WTC11 (cell line): ENCODE data around the gene TTC7B. TPM values are rescaled to one million over a fixed set of nuclear protein-coding genes. Genes with fewer than 3 reads are reported as not detected.

ENCODE experiments used
- ATAC-seq: fragments of 200-7000 bp; cut with Tn5 transposase; 2 replicates; pipeline ENCODE4 v1.10.0; 2021; ENCODE audit warnings: mild to moderate bottlenecking, moderate library complexity
- CTCF ChIA-PET: fragments of 300-600 bp; sonication (Branson Sonifier 250); formaldehyde crosslinking; loops from one replicate; lab custom pipeline; 2021; ENCODE audit warnings: antibody characterized with exemption; lab: Charles Lee
- POLR2A ChIA-PET: fragments of 350-600 bp; sonication (Branson Sonifier 250); formaldehyde crosslinking; loops from one replicate; lab custom pipeline; 2021; ENCODE audit warnings: antibody characterized with exemption; lab: Charles Lee
- DNase-seq: peaks from one replicate; pipeline ENCODE4 v3.0.0; 2021; ENCODE audit warnings: low spot score
- H3K27ac Mint-ChIP-seq: 2 replicates; pipeline ENCODE4 v1.8.0; 2021; ENCODE audit warnings: mixed read lengths
- H3K27me3 Mint-ChIP-seq: 2 replicates; pipeline ENCODE4 v1.8.0; 2021; ENCODE audit warnings: low read depth, mild to moderate bottlenecking, moderate library complexity, mixed read lengths
- H3K36me3 Mint-ChIP-seq: 2 replicates; pipeline ENCODE4 v1.8.0; 2021; ENCODE audit warnings: mixed read lengths
- H3K4me1 Mint-ChIP-seq: 2 replicates; pipeline ENCODE4 v1.8.0; 2022; ENCODE audit warnings: mixed read lengths
- H3K4me3 Mint-ChIP-seq: 2 replicates; pipeline ENCODE4 v1.8.0; 2021; ENCODE audit warnings: mild to moderate bottlenecking, moderate library complexity, mixed read lengths
- H3K9me3 Mint-ChIP-seq: 2 replicates; pipeline ENCODE4 v1.8.0; 2021; ENCODE audit warnings: mixed read lengths
- FOXJ3 ChIP-seq: sonication (generic); formaldehyde crosslinking; IDR thresholded peaks from 2 replicates; pipeline ENCODE4 v1.9.0; 2021; ENCODE audit warnings: missing genetic modification reagents, mild to moderate bottlenecking, borderline replicate concordance
- IRF1 ChIP-seq: sonication (generic); formaldehyde crosslinking; IDR thresholded peaks from 2 replicates; pipeline ENCODE4 v1.8.0; 2023; ENCODE audit warnings: missing genetic modification reagents
- IRF2 ChIP-seq: sonication (generic); formaldehyde crosslinking; IDR thresholded peaks from 2 replicates; pipeline ENCODE4 v1.8.0; 2022; ENCODE audit warnings: low read depth, missing genetic modification reagents, borderline replicate concordance
- JAZF1 ChIP-seq: fragments of 250-450 bp; sonication (Bioruptor Pico); IDR thresholded peaks from 2 replicates; pipeline ENCODE4 v1.9.0; 2021; ENCODE audit warnings: moderate library complexity, mild to moderate bottlenecking, inconsistent platforms
- JUN ChIP-seq: sonication (generic); formaldehyde crosslinking; IDR thresholded peaks from 2 replicates; pipeline ENCODE4 v1.8.0; 2023; ENCODE audit warnings: mild to moderate bottlenecking, missing genetic modification reagents
- NFATC4 ChIP-seq: fragments of 250-450 bp; sonication (Bioruptor Pico); IDR thresholded peaks from 2 replicates; pipeline ENCODE4 v1.9.0; 2021; ENCODE audit warnings: mild to moderate bottlenecking
- TEAD1 ChIP-seq: sonication (generic); formaldehyde crosslinking; IDR thresholded peaks from 2 replicates; pipeline ENCODE4 v1.8.0; 2022; ENCODE audit warnings: mild to moderate bottlenecking, missing genetic modification reagents
- TEAD4 ChIP-seq: sonication (generic); formaldehyde crosslinking; IDR thresholded peaks from 2 replicates; pipeline ENCODE4 v1.8.0; 2022; ENCODE audit warnings: mild to moderate bottlenecking, missing genetic modification reagents
- ZNF121 ChIP-seq: sonication (generic); formaldehyde crosslinking; IDR thresholded peaks from 2 replicates; pipeline ENCODE4 v1.8.0; 2023; ENCODE audit warnings: missing genetic modification reagents
- ZNF423 ChIP-seq: fragments of 250-450 bp; sonication (Bioruptor Pico); IDR thresholded peaks from 2 replicates; pipeline ENCODE4 v2.1.2; 2022; ENCODE audit warnings: mild to moderate bottlenecking, moderate library complexity
- ZNF425 ChIP-seq: fragments of 250-450 bp; sonication (Bioruptor Pico); conservative IDR thresholded peaks from 2 replicates; pipeline ENCODE4 v1.9.0; 2021; ENCODE audit warnings: mild to moderate bottlenecking
- ZNF671 ChIP-seq: fragments of 250-450 bp; sonication (Bioruptor Pico); IDR thresholded peaks from 2 replicates; pipeline ENCODE4 v1.8.0; 2021; ENCODE audit warnings: mild to moderate bottlenecking
- total RNA-seq: library from RNA; stranded (reverse); gene quantifications from 3 replicates; pipeline ENCODE4 v1.2.3, GENCODE V29; 2021
- TF ChIP-seq, protein P1 (sequence below): sonication (generic); formaldehyde crosslinking; conservative IDR thresholded peaks from 2 replicates; pipeline ENCODE4 v1.8.1; 2023; ENCODE audit warnings: mild to moderate bottlenecking, low read depth, missing genetic modification reagents, moderate library complexity
- TF ChIP-seq, protein P2 (sequence below): sonication (generic); formaldehyde crosslinking; IDR thresholded peaks from 2 replicates; pipeline ENCODE4 v1.8.0; 2023; ENCODE audit warnings: missing genetic modification reagents, mild to moderate bottlenecking, borderline replicate concordance
- TF ChIP-seq, protein P3 (sequence below): fragments of 250-450 bp; sonication (Bioruptor Pico); IDR thresholded peaks from 2 replicates; pipeline ENCODE4 v1.9.0; 2021; ENCODE audit warnings: mild to moderate bottlenecking
- TF ChIP-seq, protein P4 (sequence below): fragments of 250-450 bp; sonication (Bioruptor Pico); IDR thresholded peaks from 2 replicates; pipeline ENCODE4 v1.9.0; 2021; ENCODE audit warnings: mild to moderate bottlenecking, borderline replicate concordance
- TF ChIP-seq, protein P5 (sequence below): sonication (generic); formaldehyde crosslinking; IDR thresholded peaks from 2 replicates; pipeline ENCODE4 v1.8.1; 2022; ENCODE audit warnings: mild to moderate bottlenecking, missing genetic modification reagents, moderate library complexity, borderline replicate concordance

TTC7B gene
- total RNA-seq, 1 experiment from 2014 or later, result 27.6 TPM

GRCh38 chr14:90580377-90581335 lies 235.6 kb downstream of the TTC7B start:
- TF ChIP-seq ZNF121 (CRISPR knock-in tag) (no peak), IRF2 (no peak), IRF1 (no peak), NFATC4 (CRISPR knock-in tag) (no peak), ZNF425 (no peak), FOXJ3 (CRISPR knock-in tag) (no peak), ZNF423 (CRISPR knock-in tag) (no peak), ZNF671 (CRISPR knock-in tag) (no peak), TEAD4 (no peak), JUN (no peak), JAZF1 (no peak), TEAD1 (CRISPR knock-in tag) (no peak)
- TF ChIP-seq, protein P1, sequence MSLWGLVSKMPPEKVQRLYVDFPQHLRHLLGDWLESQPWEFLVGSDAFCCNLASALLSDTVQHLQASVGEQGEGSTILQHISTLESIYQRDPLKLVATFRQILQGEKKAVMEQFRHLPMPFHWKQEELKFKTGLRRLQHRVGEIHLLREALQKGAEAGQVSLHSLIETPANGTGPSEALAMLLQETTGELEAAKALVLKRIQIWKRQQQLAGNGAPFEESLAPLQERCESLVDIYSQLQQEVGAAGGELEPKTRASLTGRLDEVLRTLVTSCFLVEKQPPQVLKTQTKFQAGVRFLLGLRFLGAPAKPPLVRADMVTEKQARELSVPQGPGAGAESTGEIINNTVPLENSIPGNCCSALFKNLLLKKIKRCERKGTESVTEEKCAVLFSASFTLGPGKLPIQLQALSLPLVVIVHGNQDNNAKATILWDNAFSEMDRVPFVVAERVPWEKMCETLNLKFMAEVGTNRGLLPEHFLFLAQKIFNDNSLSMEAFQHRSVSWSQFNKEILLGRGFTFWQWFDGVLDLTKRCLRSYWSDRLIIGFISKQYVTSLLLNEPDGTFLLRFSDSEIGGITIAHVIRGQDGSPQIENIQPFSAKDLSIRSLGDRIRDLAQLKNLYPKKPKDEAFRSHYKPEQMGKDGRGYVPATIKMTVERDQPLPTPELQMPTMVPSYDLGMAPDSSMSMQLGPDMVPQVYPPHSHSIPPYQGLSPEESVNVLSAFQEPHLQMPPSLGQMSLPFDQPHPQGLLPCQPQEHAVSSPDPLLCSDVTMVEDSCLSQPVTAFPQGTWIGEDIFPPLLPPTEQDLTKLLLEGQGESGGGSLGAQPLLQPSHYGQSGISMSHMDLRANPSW, result no peak
- TF ChIP-seq, protein P2, sequence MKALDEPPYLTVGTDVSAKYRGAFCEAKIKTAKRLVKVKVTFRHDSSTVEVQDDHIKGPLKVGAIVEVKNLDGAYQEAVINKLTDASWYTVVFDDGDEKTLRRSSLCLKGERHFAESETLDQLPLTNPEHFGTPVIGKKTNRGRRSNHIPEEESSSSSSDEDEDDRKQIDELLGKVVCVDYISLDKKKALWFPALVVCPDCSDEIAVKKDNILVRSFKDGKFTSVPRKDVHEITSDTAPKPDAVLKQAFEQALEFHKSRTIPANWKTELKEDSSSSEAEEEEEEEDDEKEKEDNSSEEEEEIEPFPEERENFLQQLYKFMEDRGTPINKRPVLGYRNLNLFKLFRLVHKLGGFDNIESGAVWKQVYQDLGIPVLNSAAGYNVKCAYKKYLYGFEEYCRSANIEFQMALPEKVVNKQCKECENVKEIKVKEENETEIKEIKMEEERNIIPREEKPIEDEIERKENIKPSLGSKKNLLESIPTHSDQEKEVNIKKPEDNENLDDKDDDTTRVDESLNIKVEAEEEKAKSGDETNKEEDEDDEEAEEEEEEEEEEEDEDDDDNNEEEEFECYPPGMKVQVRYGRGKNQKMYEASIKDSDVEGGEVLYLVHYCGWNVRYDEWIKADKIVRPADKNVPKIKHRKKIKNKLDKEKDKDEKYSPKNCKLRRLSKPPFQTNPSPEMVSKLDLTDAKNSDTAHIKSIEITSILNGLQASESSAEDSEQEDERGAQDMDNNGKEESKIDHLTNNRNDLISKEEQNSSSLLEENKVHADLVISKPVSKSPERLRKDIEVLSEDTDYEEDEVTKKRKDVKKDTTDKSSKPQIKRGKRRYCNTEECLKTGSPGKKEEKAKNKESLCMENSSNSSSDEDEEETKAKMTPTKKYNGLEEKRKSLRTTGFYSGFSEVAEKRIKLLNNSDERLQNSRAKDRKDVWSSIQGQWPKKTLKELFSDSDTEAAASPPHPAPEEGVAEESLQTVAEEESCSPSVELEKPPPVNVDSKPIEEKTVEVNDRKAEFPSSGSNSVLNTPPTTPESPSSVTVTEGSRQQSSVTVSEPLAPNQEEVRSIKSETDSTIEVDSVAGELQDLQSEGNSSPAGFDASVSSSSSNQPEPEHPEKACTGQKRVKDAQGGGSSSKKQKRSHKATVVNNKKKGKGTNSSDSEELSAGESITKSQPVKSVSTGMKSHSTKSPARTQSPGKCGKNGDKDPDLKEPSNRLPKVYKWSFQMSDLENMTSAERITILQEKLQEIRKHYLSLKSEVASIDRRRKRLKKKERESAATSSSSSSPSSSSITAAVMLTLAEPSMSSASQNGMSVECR (CRISPR knock-in tag), result no peak
- TF ChIP-seq, protein P3, sequence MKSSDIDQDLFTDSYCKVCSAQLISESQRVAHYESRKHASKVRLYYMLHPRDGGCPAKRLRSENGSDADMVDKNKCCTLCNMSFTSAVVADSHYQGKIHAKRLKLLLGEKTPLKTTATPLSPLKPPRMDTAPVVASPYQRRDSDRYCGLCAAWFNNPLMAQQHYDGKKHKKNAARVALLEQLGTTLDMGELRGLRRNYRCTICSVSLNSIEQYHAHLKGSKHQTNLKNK, result no peak
- TF ChIP-seq, protein P4, sequence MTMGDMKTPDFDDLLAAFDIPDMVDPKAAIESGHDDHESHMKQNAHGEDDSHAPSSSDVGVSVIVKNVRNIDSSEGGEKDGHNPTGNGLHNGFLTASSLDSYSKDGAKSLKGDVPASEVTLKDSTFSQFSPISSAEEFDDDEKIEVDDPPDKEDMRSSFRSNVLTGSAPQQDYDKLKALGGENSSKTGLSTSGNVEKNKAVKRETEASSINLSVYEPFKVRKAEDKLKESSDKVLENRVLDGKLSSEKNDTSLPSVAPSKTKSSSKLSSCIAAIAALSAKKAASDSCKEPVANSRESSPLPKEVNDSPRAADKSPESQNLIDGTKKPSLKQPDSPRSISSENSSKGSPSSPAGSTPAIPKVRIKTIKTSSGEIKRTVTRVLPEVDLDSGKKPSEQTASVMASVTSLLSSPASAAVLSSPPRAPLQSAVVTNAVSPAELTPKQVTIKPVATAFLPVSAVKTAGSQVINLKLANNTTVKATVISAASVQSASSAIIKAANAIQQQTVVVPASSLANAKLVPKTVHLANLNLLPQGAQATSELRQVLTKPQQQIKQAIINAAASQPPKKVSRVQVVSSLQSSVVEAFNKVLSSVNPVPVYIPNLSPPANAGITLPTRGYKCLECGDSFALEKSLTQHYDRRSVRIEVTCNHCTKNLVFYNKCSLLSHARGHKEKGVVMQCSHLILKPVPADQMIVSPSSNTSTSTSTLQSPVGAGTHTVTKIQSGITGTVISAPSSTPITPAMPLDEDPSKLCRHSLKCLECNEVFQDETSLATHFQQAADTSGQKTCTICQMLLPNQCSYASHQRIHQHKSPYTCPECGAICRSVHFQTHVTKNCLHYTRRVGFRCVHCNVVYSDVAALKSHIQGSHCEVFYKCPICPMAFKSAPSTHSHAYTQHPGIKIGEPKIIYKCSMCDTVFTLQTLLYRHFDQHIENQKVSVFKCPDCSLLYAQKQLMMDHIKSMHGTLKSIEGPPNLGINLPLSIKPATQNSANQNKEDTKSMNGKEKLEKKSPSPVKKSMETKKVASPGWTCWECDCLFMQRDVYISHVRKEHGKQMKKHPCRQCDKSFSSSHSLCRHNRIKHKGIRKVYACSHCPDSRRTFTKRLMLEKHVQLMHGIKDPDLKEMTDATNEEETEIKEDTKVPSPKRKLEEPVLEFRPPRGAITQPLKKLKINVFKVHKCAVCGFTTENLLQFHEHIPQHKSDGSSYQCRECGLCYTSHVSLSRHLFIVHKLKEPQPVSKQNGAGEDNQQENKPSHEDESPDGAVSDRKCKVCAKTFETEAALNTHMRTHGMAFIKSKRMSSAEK (CRISPR knock-in tag), result no peak
- TF ChIP-seq, protein P5, sequence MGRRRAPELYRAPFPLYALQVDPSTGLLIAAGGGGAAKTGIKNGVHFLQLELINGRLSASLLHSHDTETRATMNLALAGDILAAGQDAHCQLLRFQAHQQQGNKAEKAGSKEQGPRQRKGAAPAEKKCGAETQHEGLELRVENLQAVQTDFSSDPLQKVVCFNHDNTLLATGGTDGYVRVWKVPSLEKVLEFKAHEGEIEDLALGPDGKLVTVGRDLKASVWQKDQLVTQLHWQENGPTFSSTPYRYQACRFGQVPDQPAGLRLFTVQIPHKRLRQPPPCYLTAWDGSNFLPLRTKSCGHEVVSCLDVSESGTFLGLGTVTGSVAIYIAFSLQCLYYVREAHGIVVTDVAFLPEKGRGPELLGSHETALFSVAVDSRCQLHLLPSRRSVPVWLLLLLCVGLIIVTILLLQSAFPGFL (CRISPR knock-in tag), result no peak
- TF ChIP-seq, all 79 proteins: peak for 0
- H3K36me3 Mint-ChIP-seq, result peaks cover 6% of the 10 kb centered on the region; the same call in 1 of the 2 replicates
- ATAC-seq, result no peak

More at GRCh38 chr14:90580377-90581335, 235.6 kb downstream of the TTC7B start:
- H3K4me1 Mint-ChIP-seq, result peaks cover 11% of the 10 kb centered on the region
- no peak overlapping the region for H3K4me3 Mint-ChIP-seq
- no peaks in the 10 kb centered on the region for H3K9me3 Mint-ChIP-seq
- ChIA-PET CTCF (no interaction called here), POLR2A (no interaction called here)
- no peaks in the 10 kb centered on the region for H3K27me3 Mint-ChIP-seq
- H3K27ac Mint-ChIP-seq, result no peak overlapping the region
- no peak for DNase-seq
